Erythroblast (primary cell): Measurements from ENCODE around the gene MICAL1.

Experiments used
- GATA1 ChIP-seq: IDR thresholded peaks from 2 replicates; pipeline ENCODE4 v1.6.1; 2011; ENCODE audit warnings: low read depth, mild to moderate bottlenecking, control low read depth, low read length, moderate library complexity
- POLR2A ChIP-seq: IDR thresholded peaks from 2 replicates; pipeline ENCODE4 v1.6.1; 2011; ENCODE audit warnings: mild to moderate bottlenecking, low read length

DNA sequence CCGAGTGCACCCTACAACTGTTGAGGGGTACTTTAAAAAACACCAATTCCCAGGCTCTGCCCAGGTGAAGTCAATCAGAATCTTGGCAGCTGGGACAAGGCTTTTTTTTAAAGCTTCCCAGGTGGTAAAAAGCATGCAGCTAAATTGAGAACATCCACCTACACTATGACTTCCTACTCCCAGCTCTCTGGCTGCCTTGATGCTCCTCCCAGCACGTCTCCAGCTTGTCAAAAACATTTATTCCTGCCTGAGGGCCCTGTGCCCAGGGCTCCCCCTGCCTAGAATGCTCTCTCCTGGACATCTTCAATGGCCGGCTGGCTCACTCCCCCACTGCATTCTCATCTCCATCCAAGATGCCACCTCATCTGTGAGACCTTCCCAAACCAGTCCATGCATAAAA lies 17.5 kb upstream of the MICAL1 start:
- TF ChIP-seq POLR2A (no peak), GATA1 (no peak)
